OCI-LY7 (cell line): Measurements from ENCODE around the gene NEUROG2. TPM values are rescaled to one million over a fixed set of nuclear protein-coding genes. Genes with fewer than 3 reads are reported as not detected.

Source experiments
- BruUV-seq: library from RNA; stranded (reverse); fragments of 400-500 nt; replicated peaks from 2 replicates; lab custom pipeline; 2021; lab: Mats Ljungman, UMichigan
- CTCF ChIA-PET: fragments of 300-600 bp; sonication (Branson Sonifier 250); formaldehyde crosslinking; loops from one replicate; lab custom pipeline; 2022; ENCODE audit warnings: antibody characterized with exemption; ENCODE audit not compliant: unreplicated experiment; lab: Charles Lee
- POLR2A ChIA-PET: fragments of 300-600 bp; sonication (Branson Sonifier 250); formaldehyde crosslinking; loops from one replicate; lab custom pipeline; 2022; ENCODE audit warnings: antibody characterized with exemption; lab: Charles Lee
- DNase-seq: peaks from one replicate; pipeline ENCODE4 v3.0.0-alpha.2; 2015; ENCODE audit warnings: low spot score
- H2AFZ ChIP-seq: fragments of 200-600 bp; sonication (generic), shearing (Covaris generic); 2 replicates; pipeline ENCODE4 v1.6.1; 2014; ENCODE audit warnings: mild to moderate bottlenecking, antibody characterized with exemption, low read length, moderate library complexity
- H3K27ac ChIP-seq: fragments of 200-600 bp; sonication (generic); 2 replicates; pipeline ENCODE4 v1.5.1; 2014; ENCODE audit warnings: mixed run types, low read depth, mild to moderate bottlenecking, moderate library complexity, low read length, inconsistent platforms; ENCODE audit not compliant: poor library complexity, severe bottlenecking
- H3K36me3 ChIP-seq: fragments of 200-600 bp; sonication (generic); 2 replicates; pipeline ENCODE4 v1.6.1; 2014; ENCODE audit warnings: mild to moderate bottlenecking, antibody characterized with exemption, low read length, moderate library complexity, mixed read lengths; ENCODE audit not compliant: insufficient read depth
- H3K4me1 ChIP-seq: fragments of 200-600 bp; sonication (generic); 2 replicates; pipeline ENCODE4 v1.5.1; 2014; ENCODE audit warnings: mild to moderate bottlenecking, low read length; ENCODE audit not compliant: insufficient read depth, poor library complexity, severe bottlenecking
- H3K4me2 ChIP-seq: fragments of 200-600 bp; sonication (generic); 2 replicates; pipeline ENCODE4 v1.6.1; 2014; ENCODE audit warnings: mild to moderate bottlenecking, low read length
- H3K4me3 ChIP-seq: fragments of 200-600 bp; sonication (generic); 2 replicates; pipeline ENCODE4 v1.5.1; 2014; ENCODE audit warnings: mild to moderate bottlenecking, low read depth, low read length; ENCODE audit not compliant: poor library complexity, severe bottlenecking
- H3K79me2 ChIP-seq: fragments of 200-600 bp; sonication (generic); 2 replicates; pipeline ENCODE4 v1.6.1; 2016; ENCODE audit warnings: low read depth, mild to moderate bottlenecking, low read length, moderate library complexity, mixed read lengths; ENCODE audit not compliant: insufficient read depth
- H3K9me2 ChIP-seq: fragments of 200-600 bp; sonication (generic); 2 replicates; pipeline ENCODE4 v1.6.1; 2016; ENCODE audit warnings: mild to moderate bottlenecking, low read length, mixed read lengths; ENCODE audit not compliant: insufficient read depth
- H3K9me3 ChIP-seq: fragments of 200-600 bp; sonication (generic); 2 replicates; pipeline ENCODE4 v1.6.1; 2014; ENCODE audit warnings: mild to moderate bottlenecking, mixed run types, low read length, mixed read lengths
- H4K20me1 ChIP-seq: fragments of 200-600 bp; sonication (generic); 2 replicates; pipeline ENCODE4 v1.6.1; 2014; ENCODE audit warnings: mild to moderate bottlenecking, antibody characterized with exemption, low read length, moderate library complexity, mixed read lengths; ENCODE audit not compliant: insufficient read depth
- CTCF ChIP-seq: fragments of 200-600 bp; sonication (generic); conservative IDR thresholded peaks from 2 replicates; pipeline ENCODE4 v1.5.1; 2014; ENCODE audit warnings: mild to moderate bottlenecking, antibody characterized with exemption, low read length, moderate library complexity, mixed read lengths
- EZH2phosphoT487 ChIP-seq: fragments of 200-600 bp; sonication (generic); IDR thresholded peaks from 2 replicates; pipeline ENCODE4 v1.6.1; 2018; ENCODE audit warnings: low read depth, borderline replicate concordance, mild to moderate bottlenecking, mixed run types, antibody characterized with exemption, low read length, moderate library complexity, mixed read lengths
- intact Hi-C: fragments of 100-400 bp; cut with micrococcal nuclease; formaldehyde crosslinking; loops from one replicate; pipeline ENCODE4 v1.10.0; 2022; ENCODE audit not compliant: unreplicated experiment
- total RNA-seq, 2 experiments: library from RNA; depleted of rRNA in 1 of 2; stranded (reverse); fragments of >200 nt in 1 of 2; shearing (Covaris generic) in 1 of 2; gene quantifications; 2 replicates each; pipeline ENCODE4 v1.2.3, GENCODE V29; 2014 to 2022

The NEUROG2 gene
- total RNA-seq, 2 experiments from 2014 or later = 0.06 TPM; not detected in 1

GRCh38 chr4:112473985-112474384, 42.0 kb downstream of the NEUROG2 start:
- no peak overlapping the region for H3K4me3 ChIP-seq
- intact Hi-C loops = no loop called here
- POLR2A ChIA-PET = interaction anchor here (0.5 to 0.7 kb wide), 2 partner anchors 16 to 1858 kb away, joined by 3 read pairs; no protein-coding TSS in a partner anchor
- no peak overlapping the region for H2AFZ ChIP-seq
- TF ChIP-seq CTCF = no peak
- no peaks in the 10 kb centered on the region for H3K79me2 ChIP-seq
- H3K9me2 ChIP-seq = no peaks in the 10 kb centered on the region
- H3K9me3 ChIP-seq = no peaks in the 10 kb centered on the region
- H4K20me1 ChIP-seq = no peaks in the 10 kb centered on the region
- CTCF ChIA-PET = no interaction called here
- no peaks in the 10 kb centered on the region for H3K4me1 ChIP-seq
- no TSS peak for BruUV-seq
- H3K36me3 ChIP-seq = no peaks in the 10 kb centered on the region
- H3K27ac ChIP-seq = no peak overlapping the region
- H3K4me2 ChIP-seq = no peak overlapping the region
- no peak for DNase-seq

- no peak overlapping the region for H2AFZ ChIP-seq
- H3K4me2 ChIP-seq = no peak overlapping the region
- no peaks in the 10 kb centered on the region for H3K4me1 ChIP-seq
- no peaks in the 10 kb centered on the region for H3K79me2 ChIP-seq
- DNase-seq = no peak
- H3K4me3 ChIP-seq = no peak overlapping the region
- intact Hi-C loops = no loop called here
- TF ChIP-seq CTCF (no peak), EZH2phosphoT487 (no peak)
- ChIA-PET CTCF (no interaction called here), POLR2A (no interaction called here)
- H4K20me1 ChIP-seq = no peaks in the 10 kb centered on the region
- no peak overlapping the region for H3K27ac ChIP-seq
- no peaks in the 10 kb centered on the region for H3K9me2 ChIP-seq
- H3K36me3 ChIP-seq = no peaks in the 10 kb centered on the region
- H3K9me3 ChIP-seq = no peaks in the 10 kb centered on the region
- no TSS peak for BruUV-seq
Measured at GRCh38 chr4:112472318-112472717, 43.7 kb downstream of the NEUROG2 start.

Other genes starting within 250 kb of the NEUROG2 start
- 82.9 and 84.0 TPM in 2 replicates for gene TIFA, start 230.3 kb downstream of the NEUROG2 start, total RNA-seq (2014; rRNA removed; shearing (Covaris generic))
- gene TIFA, start 230.3 kb downstream of the NEUROG2 start, total RNA-seq (2022) = 70.0 and 93.6 TPM in 2 replicates
- 22.5 and 33.7 TPM in 2 replicates for gene ALPK1, start 218.8 kb downstream of the NEUROG2 start, total RNA-seq (2014; rRNA removed; shearing (Covaris generic))
- gene ALPK1, start 218.8 kb downstream of the NEUROG2 start, total RNA-seq (2022) = 51.1 and 73.0 TPM in 2 replicates
- gene ZGRF1, start 120.7 kb upstream of the NEUROG2 start, total RNA-seq (2014; rRNA removed; shearing (Covaris generic)) = 54.4 and 63.5 TPM in 2 replicates
- gene ZGRF1, start 120.7 kb upstream of the NEUROG2 start, total RNA-seq (2022) = 68.1 and 80.0 TPM in 2 replicates
- gene LARP7, start 121.0 kb upstream of the NEUROG2 start, total RNA-seq (2014; rRNA removed; shearing (Covaris generic)) = 35.0 and 61.3 TPM in 2 replicates
- 53.9 and 59.2 TPM in 2 replicates for gene LARP7, start 121.0 kb upstream of the NEUROG2 start, total RNA-seq (2022)